ENCODE data around the gene WFIKKN2.
A peak's percentile ranks its signal among the peaks of the same experiment; 100 is the strongest.
"Not testable (repeated sequence)": the region's sequence is repeated elsewhere in the genome, so short reads cannot be mapped to it uniquely, and the experiment has no call there.

The WFIKKN2 gene

GRCh38 chr17:50871898-50872297 lies 36.5 kb downstream of the WFIKKN2 start:
- DNase-seq, result peak in 1 of 56 donors; percentile 11

- no peak for DNase-seq
These were observed 37.5 kb downstream of the WFIKKN2 start for GRCh38 chr17:50872710-50873424.

GRCh38 chr17:50875074-50875473 lies 39.7 kb downstream of the WFIKKN2 start:
- DNase-seq, result no peak

- not testable (repeated sequence) for DNase-seq
These were observed 41.7 kb downstream of the WFIKKN2 start for GRCh38 chr17:50877042-50877441.

- DNase-seq, result no peak
These were observed 42.5 kb downstream of the WFIKKN2 start for GRCh38 chr17:50877838-50878237.

GRCh38 chr17:50879086-50879485 lies 43.7 kb downstream of the WFIKKN2 start:
- no peak for DNase-seq

- no peak for DNase-seq
These were observed 45.8 kb downstream of the WFIKKN2 start for GRCh38 chr17:50881182-50881581.

GRCh38 chr17:50882851-50883250 lies 47.5 kb downstream of the WFIKKN2 start:
- no peak for DNase-seq

GRCh38 chr17:50883850-50884438 lies 48.6 kb downstream of the WFIKKN2 start:
- DNase-seq, result no peak

- no peak for DNase-seq
These were observed 49.3 kb downstream of the WFIKKN2 start for GRCh38 chr17:50884439-50885311.

- DNase-seq, result no peak
These were observed 52.4 kb downstream of the WFIKKN2 start for GRCh38 chr17:50887705-50888245.

- no peak for DNase-seq
These were observed 54.2 kb downstream of the WFIKKN2 start for GRCh38 chr17:50889528-50890118.

- DNase-seq, result no peak
These were observed 55.5 kb downstream of the WFIKKN2 start for GRCh38 chr17:50890675-50891516.

- no peak for DNase-seq
These were observed 56.2 kb downstream of the WFIKKN2 start for GRCh38 chr17:50891577-50891989.
